GM12878 (cell line): ENCODE data around the gene GPR61. TPM values are rescaled to one million over a fixed set of nuclear protein-coding genes. Genes with fewer than 3 reads are reported as not detected.

ENCODE experiments used
- EGR1 ChIP-seq, 2 experiments: IDR thresholded peaks; 1 replicate in 1 of 2; 2 replicates in 1 of 2; pipeline ENCODE4 v1.6.1; 2011 to 2012; ENCODE audit warnings: low read depth in 2 of 2, low read length in 2 of 2, borderline replicate concordance in 1 of 2, mild to moderate bottlenecking in 1 of 2, moderate library complexity in 1 of 2
- MEF2B ChIP-seq: fragments of 450-650 bp; IDR thresholded peaks from 2 replicates; pipeline ENCODE4 v1.6.1; 2018; ENCODE audit warnings: mild to moderate bottlenecking, moderate library complexity; ENCODE audit not compliant: partially characterized antibody, poor library complexity, severe bottlenecking
- MTA3 ChIP-seq: IDR thresholded peaks from 2 replicates; pipeline ENCODE4 v1.6.1; 2012; ENCODE audit warnings: low read length, inconsistent platforms, borderline replicate concordance
- REST ChIP-seq: IDR thresholded peaks from 2 replicates; pipeline ENCODE4 v1.6.1; 2012; ENCODE audit warnings: mild to moderate bottlenecking, low read depth, low read length
- SRF ChIP-seq, 2 experiments: IDR thresholded peaks; 2 replicates each; pipeline ENCODE4 v1.6.1; 2011; ENCODE audit warnings: low read depth in 2 of 2, low read length in 2 of 2, mild to moderate bottlenecking in 1 of 2, moderate library complexity in 1 of 2
- YBX1 ChIP-seq: fragments of 450-650 bp; IDR thresholded peaks from 2 replicates; pipeline ENCODE4 v1.6.1; 2016; ENCODE audit warnings: antibody characterized with exemption
- ZBTB40 ChIP-seq: fragments of 450-650 bp; IDR thresholded peaks from 2 replicates; pipeline ENCODE4 v1.6.1; 2016; ENCODE audit warnings: mild to moderate bottlenecking, moderate library complexity, borderline replicate concordance
- polyA plus RNA-seq, 11 experiments: library from polyadenylated mRNA; depleted of rRNA in 4 of 11; unstranded in 6 of 11; stranded (reverse) in 5 of 11; fragments of >200 nt; fragmentation: Nextera tagmentation in 4 of 11; fragmentation: Illumina TruSeq in 1 of 11; extraction: Ambion mirVana in 4 of 11; extraction: Trizol in 1 of 11; gene quantifications; 1 replicate in 1 of 11; 2 replicates in 10 of 11; pipeline versions ENCODE4 v1.2.1 to v1.2.3, GENCODE V29; 2011 to 2016; ENCODE audit warnings: inconsistent platforms in 2 of 11, missing spikeins in 2 of 11, low read depth in 1 of 11
- total RNA-seq, 4 experiments: library from RNA; depleted of rRNA in 3 of 4; stranded (reverse); fragments of >200 nt in 3 of 4; fragmentation: Illumina TruSeq in 1 of 4; extraction: Trizol in 1 of 4; gene quantifications; 2 replicates each; pipeline versions ENCODE4 v1.2.1 to v1.2.3, GENCODE V29; 2013 to 2021
- TF ChIP-seq, protein P1 (sequence below): fragments of 450-650 bp; IDR thresholded peaks from 2 replicates; pipeline ENCODE4 v1.6.1; 2017; ENCODE audit warnings: mild to moderate bottlenecking

Gene GPR61
- total and polyA plus RNA-seq, 10 of the 15 experiments (the other 5 are each of a cell fraction or from before 2014, with no cell fraction given): 0.19 to 1.1 (median 0.35) TPM; not detected in 2

GRCh38 chr1:109557520-109557919 is 17.8 kb downstream of the GPR61 start (continued):
- TF ChIP-seq REST (no peak), YBX1 (no peak), SRF (IDR thresholded peaks at IDR 0.05; ENCODE audit: low read depth in 2 of 2, low read length in 2 of 2) (no peak), ZBTB40 (no peak), MTA3 (no peak), MEF2B (no peak), EGR1 (IDR thresholded peaks at IDR 0.05; ENCODE audit: borderline replicate concordance in 1 of 2, low read depth in 2 of 2, low read length in 2 of 2) (no peak)
- TF ChIP-seq, protein P1, sequence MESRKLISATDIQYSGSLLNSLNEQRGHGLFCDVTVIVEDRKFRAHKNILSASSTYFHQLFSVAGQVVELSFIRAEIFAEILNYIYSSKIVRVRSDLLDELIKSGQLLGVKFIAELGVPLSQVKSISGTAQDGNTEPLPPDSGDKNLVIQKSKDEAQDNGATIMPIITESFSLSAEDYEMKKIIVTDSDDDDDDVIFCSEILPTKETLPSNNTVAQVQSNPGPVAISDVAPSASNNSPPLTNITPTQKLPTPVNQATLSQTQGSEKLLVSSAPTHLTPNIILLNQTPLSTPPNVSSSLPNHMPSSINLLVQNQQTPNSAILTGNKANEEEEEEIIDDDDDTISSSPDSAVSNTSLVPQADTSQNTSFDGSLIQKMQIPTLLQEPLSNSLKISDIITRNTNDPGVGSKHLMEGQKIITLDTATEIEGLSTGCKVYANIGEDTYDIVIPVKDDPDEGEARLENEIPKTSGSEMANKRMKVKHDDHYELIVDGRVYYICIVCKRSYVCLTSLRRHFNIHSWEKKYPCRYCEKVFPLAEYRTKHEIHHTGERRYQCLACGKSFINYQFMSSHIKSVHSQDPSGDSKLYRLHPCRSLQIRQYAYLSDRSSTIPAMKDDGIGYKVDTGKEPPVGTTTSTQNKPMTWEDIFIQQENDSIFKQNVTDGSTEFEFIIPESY: no peak
- TF ChIP-seq, all 136 proteins: peak for 0
